CD4-positive, alpha-beta T cell treated with Interleukin-12 subunit alpha and Interleukin-12 subunit beta, for 1 hour (primary cell): ENCODE results near the gene RNF214.
"Not testable (repeated sequence)": the region's sequence is repeated elsewhere in the genome, so short reads cannot be mapped to it uniquely, and the experiment has no call there.

Experiments
- DNase-seq: peaks from one replicate; pipeline ENCODE4 v3.0.0-alpha.2; 2020

RNF214 gene

GRCh38 chr11:117231842-117232091 lies 704 bp upstream of the RNF214 start, which contains the start of gene PCSK7:
Gene PCSK7, minus strand, starts transcription at chr11:117232073. Its CDS starts 2,229 bp downstream, at chr11:117229844.
- no peak for DNase-seq

GRCh38 chr11:117232911-117233409 lies 489 bp downstream of the RNF214 start:
- DNase-seq, result no peak

- DNase-seq, result no peak
Measured at GRCh38 chr11:117238221-117238620, 5.8 kb downstream of the RNF214 start.

- DNase-seq, result no peak
Measured at GRCh38 chr11:117239295-117239694, 6.8 kb downstream of the RNF214 start.

- DNase-seq, result no peak
Measured at GRCh38 chr11:117248341-117248740, 15.9 kb downstream of the RNF214 start.

GRCh38 chr11:117249571-117249970 lies 17.1 kb downstream of the RNF214 start:
- DNase-seq, result no peak

- no peak for DNase-seq
Measured at GRCh38 chr11:117251506-117251905, 19.0 kb downstream of the RNF214 start.

- DNase-seq, result no peak
Measured at GRCh38 chr11:117255966-117256365, 23.5 kb downstream of the RNF214 start.

GRCh38 chr11:117256573-117256972 lies 24.1 kb downstream of the RNF214 start:
- DNase-seq, result no peak

- no peak for DNase-seq
Measured at GRCh38 chr11:117258576-117258975, 26.1 kb downstream of the RNF214 start.

GRCh38 chr11:117259417-117259816 lies 26.9 kb downstream of the RNF214 start:
- DNase-seq, result no peak

- DNase-seq, result not testable (repeated sequence)
Measured at GRCh38 chr11:117264624-117265323, 32.3 kb downstream of the RNF214 start.

GRCh38 chr11:117265745-117266144 lies 33.3 kb downstream of the RNF214 start:
- DNase-seq, result no peak

GRCh38 chr11:117269856-117270255 lies 37.4 kb downstream of the RNF214 start:
- no peak for DNase-seq

GRCh38 chr11:117271208-117271607 lies 38.7 kb downstream of the RNF214 start:
- DNase-seq, result no peak

- not testable (repeated sequence) for DNase-seq
Measured at GRCh38 chr11:117272175-117272574, 39.7 kb downstream of the RNF214 start.

- no peak for DNase-seq
Measured at GRCh38 chr11:117273550-117274289, 41.2 kb downstream of the RNF214 start.

- no peak for DNase-seq
Measured at GRCh38 chr11:117278347-117278746, 45.9 kb downstream of the RNF214 start.

- DNase-seq, result peak; percentile 36
Measured at GRCh38 chr11:117279711-117280376, 47.4 kb downstream of the RNF214 start.

- DNase-seq, result no peak
Measured at GRCh38 chr11:117281159-117281558, 48.7 kb downstream of the RNF214 start.

- DNase-seq, result no peak
Measured at GRCh38 chr11:117281869-117282268, 49.4 kb downstream of the RNF214 start.

GRCh38 chr11:117282956-117283355 lies 50.5 kb downstream of the RNF214 start:
- DNase-seq, result no peak

GRCh38 chr11:117284053-117284452 lies 51.6 kb downstream of the RNF214 start:
- DNase-seq, result no peak

GRCh38 chr11:117286588-117286987 lies 54.1 kb downstream of the RNF214 start:
- DNase-seq, result no peak
